Small intestine (tissue), 7 donors: ENCODE data around the gene BAIAP2. TPM values are rescaled to one million over a fixed set of nuclear protein-coding genes. Genes with fewer than 3 reads are reported as not detected.
A peak's percentile ranks its signal among the peaks of the same experiment; 100 is the strongest.

Experiments
- DNase-seq, 2 donors: peaks; one replicate each; pipeline versions ENCODE4 v3.0.0 to v3.0.0-alpha.2; 2013
- FAIRE-seq: peaks from 2 replicates; lab custom pipeline; 2012; peaks lifted over from hg19 to GRCh38; lab: Jason Lieb, UNC
- H3K27ac ChIP-seq, 3 donors: one replicate each; pipeline ENCODE4 v1.5.1; 2013; ENCODE audit warnings: low read length in 2 of 3, mild to moderate bottlenecking in 2 of 3, control low read depth in 1 of 3, inconsistent platforms in 1 of 3, low read depth in 1 of 3, moderate library complexity in 1 of 3
- H3K27me3 ChIP-seq, 3 donors: one replicate each; pipeline ENCODE4 v1.6.1; 2013; ENCODE audit warnings: low read length in 3 of 3, inconsistent platforms in 1 of 3; ENCODE audit not compliant: control insufficient read depth in 3 of 3, insufficient read depth in 3 of 3
- H3K36me3 ChIP-seq, 3 donors: one replicate each; pipeline ENCODE4 v1.6.1; 2013; ENCODE audit warnings: low read length in 3 of 3, inconsistent platforms in 1 of 3, low read depth in 1 of 3, mild to moderate bottlenecking in 1 of 3, moderate library complexity in 1 of 3; ENCODE audit not compliant: control insufficient read depth in 3 of 3, insufficient read depth in 2 of 3
- H3K4me1 ChIP-seq, 3 donors: one replicate each; pipeline ENCODE4 v1.6.1; 2013; ENCODE audit warnings: low read length in 2 of 3, inconsistent platforms in 1 of 3, low read depth in 1 of 3, mild to moderate bottlenecking in 1 of 3, moderate library complexity in 1 of 3; ENCODE audit not compliant: control insufficient read depth in 3 of 3, insufficient read depth in 2 of 3
- H3K4me3 ChIP-seq, 3 donors: one replicate each; pipeline ENCODE4 v1.5.1; 2013; ENCODE audit warnings: low read length in 3 of 3, control low read depth in 1 of 3, inconsistent platforms in 1 of 3, low read depth in 1 of 3, mild to moderate bottlenecking in 1 of 3, moderate library complexity in 1 of 3
- H3K9me3 ChIP-seq, 2 donors: one replicate each; pipeline ENCODE4 v1.6.1; 2013; ENCODE audit warnings: low read depth in 1 of 2, low read length in 1 of 2; ENCODE audit not compliant: control insufficient read depth in 2 of 2, insufficient read depth in 1 of 2
- WGBS, 3 donors: extraction: QIAGEN DNeasy Blood & Tissue Kit; methylation state at CpG; one replicate each; pipeline ENCODE4 v1.1.7; 2013; 5-methylcytosine and 5-hydroxymethylcytosine counted together
- polyA plus RNA-seq, 4 donors: library from polyadenylated mRNA; stranded (reverse) in 3 of 4; unstranded in 1 of 4; fragments of 200-250 nt in 3 of 4; fragments of 120-200 nt in 1 of 4; gene quantifications; one replicate each; pipeline versions ENCODE4 v1.2.1 to v1.2.3, GENCODE V29; 2013
- donor health status: healthy with polysubstance abuse.
- donor health status: control.
- donor health status: control.
- donor health status: Bipolar disorder and iron deficiency.
- donor health status: healthy.

The BAIAP2 gene
- polyA plus RNA-seq, 4 donors, result 1.8 to 14.5 (median 7.5) TPM

GRCh38 chr17:81066771-81067315 is 31.9 kb downstream of the BAIAP2 start:
- 88 to 89% (median 88%) methylated on average over 16 of the region's 16 CpGs for WGBS, 3 donors
- DNase-seq, result no peak

GRCh38 chr17:81067391-81067811 is 32.5 kb downstream of the BAIAP2 start:
- FAIRE-seq (no peak), DNase-seq (no peak)
- peaks cover 0 to 29% (median 0%) of the 10 kb centered on the region in 3 donors for H3K36me3 ChIP-seq
- H3K27me3 ChIP-seq, result no peaks in the 10 kb centered on the region
- no peak overlapping the region for H3K4me3 ChIP-seq
- no peak overlapping the region for H3K27ac ChIP-seq
- H3K9me3 ChIP-seq, result no peaks in the 10 kb centered on the region
- peaks cover 0 to 10% (median 0%) of the 10 kb centered on the region in 3 donors for H3K4me1 ChIP-seq
- WGBS, 3 donors, result 85 to 94% (median 90%) methylated on average over 20 of the region's 20 CpGs

More at GRCh38 chr17:81066771-81067315, 31.9 kb downstream of the BAIAP2 start:
- Histone ChIP-seq H3K27me3 (no peaks in the 10 kb centered on the region), H3K36me3 (peaks cover 0 to 29% (median 0%) of the 10 kb centered on the region in 3 donors), H3K4me1 (peaks cover 0 to 10% (median 0%) of the 10 kb centered on the region in 3 donors), H3K27ac (no peak overlapping the region), H3K9me3 (no peaks in the 10 kb centered on the region), H3K4me3 (no peak overlapping the region)
- no peak for FAIRE-seq

GRCh38 chr17:81068411-81069134 is 33.6 kb downstream of the BAIAP2 start:
- Histone ChIP-seq H3K4me3 (no peak overlapping the region), H3K9me3 (no peaks in the 10 kb centered on the region), H3K4me1 (peaks cover 0 to 10% (median 0%) of the 10 kb centered on the region in 3 donors), H3K27me3 (no peaks in the 10 kb centered on the region), H3K36me3 (peaks cover 0 to 26% (median 0%) of the 10 kb centered on the region in 3 donors), H3K27ac (no peak overlapping the region)
- WGBS, 3 donors, result 67 to 91% (median 78%) methylated on average over 26 of the region's 26 CpGs
- FAIRE-seq (no peak), DNase-seq (no peak)

- peaks cover 0 to 24% (median 0%) of the 10 kb centered on the region in 3 donors for H3K36me3 ChIP-seq
- WGBS, 3 donors, result 49 to 89% (median 64%) methylated on average over 22 to 23 of the region's 23 CpGs
Observed at GRCh38 chr17:81069135-81069645, 34.2 kb downstream of the BAIAP2 start.

GRCh38 chr17:81070541-81071246 is 35.7 kb downstream of the BAIAP2 start:
- 84 to 89% (median 86%) methylated on average over 23 to 25 of the region's 25 CpGs for WGBS, 3 donors
- no peak for FAIRE-seq
- DNase-seq, result no peak
- H3K4me1 ChIP-seq, result peaks cover 0 to 2% (median 0%) of the 10 kb centered on the region in 3 donors
- no peaks in the 10 kb centered on the region for H3K9me3 ChIP-seq
- peaks cover 0 to 24% (median 0%) of the 10 kb centered on the region in 3 donors for H3K36me3 ChIP-seq
- no peak overlapping the region for H3K27ac ChIP-seq
- no peak overlapping the region for H3K4me3 ChIP-seq
- H3K27me3 ChIP-seq, result no peaks in the 10 kb centered on the region

More at GRCh38 chr17:81069135-81069645, 34.2 kb downstream of the BAIAP2 start:
- DNase-seq (peak in 1 of 2 donors; percentile 61), FAIRE-seq (no peak)
- Histone ChIP-seq H3K27me3 (no peaks in the 10 kb centered on the region), H3K4me1 (peaks cover 0 to 10% (median 0%) of the 10 kb centered on the region in 3 donors), H3K4me3 (no peak overlapping the region), H3K9me3 (no peaks in the 10 kb centered on the region), H3K27ac (no peak overlapping the region)

GRCh38 chr17:81071761-81072741 is 37.1 kb downstream of the BAIAP2 start:
- DNase-seq, result no peak
- Histone ChIP-seq H3K4me1 (no peaks in the 10 kb centered on the region), H3K9me3 (no peaks in the 10 kb centered on the region), H3K4me3 (no peak overlapping the region), H3K36me3 (peaks cover 0 to 20% (median 0%) of the 10 kb centered on the region in 3 donors), H3K27me3 (no peaks in the 10 kb centered on the region), H3K27ac (no peak overlapping the region)
- no peak for FAIRE-seq
- WGBS, 3 donors, result 63 to 78% (median 71%) methylated on average over 38 to 39 of the region's 39 CpGs

GRCh38 chr17:81073967-81074839 is 39.3 kb downstream of the BAIAP2 start:
- H3K4me3 ChIP-seq, result no peak overlapping the region
- H3K9me3 ChIP-seq, result no peaks in the 10 kb centered on the region
- no peaks in the 10 kb centered on the region for H3K27me3 ChIP-seq
- H3K4me1 ChIP-seq, result no peaks in the 10 kb centered on the region
- peaks cover 0 to 22% (median 0%) of the 10 kb centered on the region in 3 donors for H3K36me3 ChIP-seq
- DNase-seq, result no peak
- FAIRE-seq, result no peak
- no peak overlapping the region for H3K27ac ChIP-seq
- WGBS, 3 donors, result 92 to 94% (median 93%) methylated on average over 42 of the region's 42 CpGs
